Large intestine (tissue), 3 donors: ENCODE data around the gene FXYD2. TPM values are rescaled to one million over a fixed set of nuclear protein-coding genes. Genes with fewer than 3 reads are reported as not detected.
"Not testable (repeated sequence)": the region's sequence is repeated elsewhere in the genome, so short reads cannot be mapped to it uniquely, and the experiment has no call there.

Experiments
- DNase-seq, 2 donors: peaks; one replicate each; pipeline versions ENCODE4 v3.0.0 to v3.0.0-alpha.2; 2013
- H3K27ac ChIP-seq: one replicate; pipeline ENCODE4 v1.5.1; 2013; ENCODE audit warnings: low read length
- H3K27me3 ChIP-seq: 2 replicates; pipeline ENCODE4 v1.6.1; 2013; ENCODE audit warnings: low read length; ENCODE audit not compliant: control insufficient read depth, insufficient read depth
- H3K36me3 ChIP-seq: 2 replicates; pipeline ENCODE4 v1.6.1; 2013; ENCODE audit warnings: low read length; ENCODE audit not compliant: control insufficient read depth, insufficient read depth
- H3K4me1 ChIP-seq: one replicate; pipeline ENCODE4 v1.6.1; 2013; ENCODE audit warnings: low read length; ENCODE audit not compliant: control insufficient read depth, insufficient read depth
- H3K4me3 ChIP-seq: one replicate; pipeline ENCODE4 v1.5.1; 2013; ENCODE audit warnings: low read length
- H3K9me3 ChIP-seq: one replicate; pipeline ENCODE4 v1.6.1; 2013; ENCODE audit warnings: mild to moderate bottlenecking, low read depth, low read length, moderate library complexity; ENCODE audit not compliant: control insufficient read depth
- WGBS: methylation state at CpG from one replicate; pipeline ENCODE4 v1.1.5; 2013; ENCODE audit warnings: low lambda C conversion rate; ENCODE audit not compliant: insufficient coverage; 5-methylcytosine and 5-hydroxymethylcytosine counted together
- polyA plus RNA-seq: library from polyadenylated mRNA; unstranded; fragments of 120-200 nt; gene quantifications from one replicate; pipeline ENCODE4 v1.2.1, GENCODE V29; 2013

FXYD2 gene
- polyA plus RNA-seq, 1 donor, result 4.4 TPM

DNA sequence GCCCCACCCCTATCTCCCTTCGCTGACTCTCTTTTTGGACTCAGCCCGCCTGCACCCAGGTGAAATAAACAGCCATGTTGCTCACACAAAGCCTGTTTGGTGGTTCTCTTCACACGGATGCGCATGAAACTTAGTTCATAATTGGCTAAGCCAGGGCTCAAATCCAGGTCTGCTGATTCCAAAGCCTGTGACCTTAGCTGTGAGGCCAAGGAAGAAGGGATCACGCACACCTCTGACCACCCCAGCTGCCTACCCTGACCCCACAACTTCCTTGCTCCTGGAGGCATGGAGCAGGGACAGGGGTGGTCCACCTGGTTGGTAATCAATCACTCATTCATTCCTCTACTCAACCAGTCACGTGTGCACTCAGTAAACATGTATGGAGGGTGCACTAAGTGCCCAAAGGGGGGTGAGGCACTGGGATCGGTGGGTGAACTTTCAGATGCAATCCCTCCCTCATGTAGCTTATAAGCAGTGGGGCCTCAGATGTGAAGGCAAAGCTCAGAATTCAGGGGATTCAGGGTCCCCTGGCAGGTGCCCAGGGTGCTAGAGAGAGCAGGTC, 10.3 kb downstream of the FXYD2 start:
- Histone ChIP-seq H3K27me3 (no peaks in the 10 kb centered on the region), H3K4me3 (no peak overlapping the region), H3K9me3 (no peaks in the 10 kb centered on the region), H3K4me1 (peaks cover 53% of the 10 kb centered on the region), H3K36me3 (no peaks in the 10 kb centered on the region), H3K27ac (peak overlapping the region; percentile 85)
- WGBS, result no CpG with 5 or more reads among the region's 7 CpGs
- no peak for DNase-seq

GRCh38 chr11:117810056-117810451, 14.5 kb downstream of the FXYD2 start:
- peaks cover 22% of the 10 kb centered on the region for H3K4me1 ChIP-seq
- no CpG with 5 or more reads among the region's 12 CpGs for WGBS
- DNase-seq, H3K27me3 ChIP-seq, H3K9me3 ChIP-seq, H3K4me3 ChIP-seq, H3K27ac ChIP-seq, H3K36me3 ChIP-seq: not testable (repeated sequence)

- Histone ChIP-seq H3K27me3 (no peaks in the 10 kb centered on the region), H3K27ac (no peak overlapping the region), H3K9me3 (no peaks in the 10 kb centered on the region), H3K4me1 (peaks cover 16% of the 10 kb centered on the region), H3K4me3 (no peak overlapping the region), H3K36me3 (no peaks in the 10 kb centered on the region)
- peak; percentile 73 to 79 for DNase-seq
- 80% methylated on average over 2 of the region's 22 CpGs for WGBS
Observed at GRCh38 chr11:117809236-117810055, 15.1 kb downstream of the FXYD2 start.

DNA sequence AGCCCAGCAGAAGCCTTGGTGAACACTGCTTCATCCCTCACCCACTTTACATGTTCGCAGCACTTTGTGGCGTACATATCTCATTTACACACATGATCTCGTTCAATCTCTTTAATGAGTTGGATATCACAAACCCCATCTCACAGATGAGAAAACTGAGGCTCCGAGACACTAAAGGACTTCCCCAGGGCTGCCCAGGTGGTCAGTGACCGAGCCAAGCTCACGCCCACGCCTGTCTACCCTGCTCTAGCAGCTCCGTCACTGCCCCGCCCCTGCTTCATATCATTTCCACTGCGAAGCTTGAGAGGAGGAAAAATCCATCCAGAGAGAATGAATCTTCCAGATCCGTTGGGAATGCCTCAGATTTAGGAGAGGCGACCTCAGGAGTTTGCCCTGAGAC, 15.8 kb downstream of the FXYD2 start:
- Histone ChIP-seq H3K9me3 (no peaks in the 10 kb centered on the region), H3K36me3 (no peaks in the 10 kb centered on the region), H3K27ac (no peak overlapping the region), H3K4me1 (peaks cover 10% of the 10 kb centered on the region), H3K27me3 (no peaks in the 10 kb centered on the region), H3K4me3 (no peak overlapping the region)
- peak in 1 of 2 donors; percentile 58 for DNase-seq
- no CpG with 5 or more reads among the region's 12 CpGs for WGBS

GRCh38 chr11:117807482-117808327, 16.8 kb downstream of the FXYD2 start:
- WGBS, result no CpG with 5 or more reads among the region's 22 CpGs
- no peak overlapping the region for H3K27ac ChIP-seq
- H3K4me1 ChIP-seq, result peaks cover 10% of the 10 kb centered on the region
- H3K4me3 ChIP-seq, result no peak overlapping the region
- H3K36me3 ChIP-seq, result no peaks in the 10 kb centered on the region
- DNase-seq, result peak in 1 of 2 donors; percentile 59
- H3K9me3 ChIP-seq, result no peaks in the 10 kb centered on the region
- H3K27me3 ChIP-seq, result no peaks in the 10 kb centered on the region

DNA sequence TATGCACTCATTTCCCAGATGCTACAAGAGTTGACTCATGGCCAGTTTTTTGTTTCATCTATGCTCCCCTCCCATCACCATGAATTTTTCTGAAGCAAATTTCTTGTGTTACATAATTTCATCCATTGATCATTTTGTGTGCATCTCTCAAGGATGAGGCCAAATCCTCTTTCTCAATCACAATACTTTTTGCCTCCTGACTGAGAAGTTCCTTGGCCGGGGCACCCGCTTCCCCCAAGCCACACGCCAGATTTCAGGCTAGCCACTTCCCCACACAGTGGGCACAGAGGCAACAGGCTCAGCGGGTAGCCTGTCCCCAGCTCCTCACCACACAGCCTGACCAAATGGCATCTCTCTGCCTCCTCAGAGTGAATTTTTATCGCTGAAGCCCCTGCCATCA, 17.7 kb downstream of the FXYD2 start:
- DNase-seq, result no peak
- H3K4me1 ChIP-seq, result peaks cover 10% of the 10 kb centered on the region
- H3K36me3 ChIP-seq, result no peaks in the 10 kb centered on the region
- H3K9me3 ChIP-seq, result no peaks in the 10 kb centered on the region
- no peak overlapping the region for H3K4me3 ChIP-seq
- H3K27ac ChIP-seq, result no peak overlapping the region
- no CpG with 5 or more reads among the region's 5 CpGs for WGBS
- no peaks in the 10 kb centered on the region for H3K27me3 ChIP-seq

GRCh38 chr11:117805045-117805444, 19.5 kb downstream of the FXYD2 start:
- H3K36me3 ChIP-seq, result no peaks in the 10 kb centered on the region
- H3K9me3 ChIP-seq, result no peaks in the 10 kb centered on the region
- H3K4me1 ChIP-seq, result peaks cover 10% of the 10 kb centered on the region
- DNase-seq, result no peak
- no peak overlapping the region for H3K27ac ChIP-seq
- WGBS, result no CpG with 5 or more reads among the region's 1 CpG
- no peaks in the 10 kb centered on the region for H3K27me3 ChIP-seq
- H3K4me3 ChIP-seq, result no peak overlapping the region

DNA sequence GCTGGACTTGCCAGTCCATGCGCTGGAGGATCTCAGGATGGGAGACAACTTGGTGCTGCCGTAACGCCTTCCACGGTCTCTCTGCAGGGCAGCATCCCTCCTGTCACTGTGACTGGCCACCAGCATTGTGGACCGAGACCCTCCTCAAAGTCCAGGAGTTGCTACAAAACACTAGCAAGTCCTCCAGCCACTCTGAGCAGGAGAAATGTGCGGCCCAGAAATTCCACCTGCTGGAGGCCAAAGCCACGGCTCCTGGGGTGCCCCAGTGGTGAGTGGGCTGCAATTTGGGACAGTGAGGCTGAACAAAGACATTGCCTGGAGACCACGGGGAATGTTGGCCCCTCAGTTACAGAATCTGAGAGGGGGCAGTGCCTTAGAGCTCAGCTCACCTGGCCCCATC, 20.6 kb downstream of the FXYD2 start:
- H3K27me3 ChIP-seq, result peaks cover 2% of the 10 kb centered on the region
- H3K27ac ChIP-seq, result no peak overlapping the region
- no peak overlapping the region for H3K4me3 ChIP-seq
- no peaks in the 10 kb centered on the region for H3K36me3 ChIP-seq
- no peaks in the 10 kb centered on the region for H3K9me3 ChIP-seq
- DNase-seq, result no peak
- H3K4me1 ChIP-seq, result peaks cover 15% of the 10 kb centered on the region
- WGBS, result no CpG with 5 or more reads among the region's 8 CpGs

- peaks cover 30% of the 10 kb centered on the region for H3K27me3 ChIP-seq
- DNase-seq, result peak; percentile 52 to 74
- H3K27ac ChIP-seq, result no peak overlapping the region
- H3K9me3 ChIP-seq, result peaks cover 6% of the 10 kb centered on the region
- H3K36me3 ChIP-seq, result no peaks in the 10 kb centered on the region
- no CpG with 5 or more reads among the region's 5 CpGs for WGBS
- no peak overlapping the region for H3K4me3 ChIP-seq
- H3K4me1 ChIP-seq, result peaks cover 27% of the 10 kb centered on the region
Observed at GRCh38 chr11:117799634-117800033, 24.9 kb downstream of the FXYD2 start.

DNA sequence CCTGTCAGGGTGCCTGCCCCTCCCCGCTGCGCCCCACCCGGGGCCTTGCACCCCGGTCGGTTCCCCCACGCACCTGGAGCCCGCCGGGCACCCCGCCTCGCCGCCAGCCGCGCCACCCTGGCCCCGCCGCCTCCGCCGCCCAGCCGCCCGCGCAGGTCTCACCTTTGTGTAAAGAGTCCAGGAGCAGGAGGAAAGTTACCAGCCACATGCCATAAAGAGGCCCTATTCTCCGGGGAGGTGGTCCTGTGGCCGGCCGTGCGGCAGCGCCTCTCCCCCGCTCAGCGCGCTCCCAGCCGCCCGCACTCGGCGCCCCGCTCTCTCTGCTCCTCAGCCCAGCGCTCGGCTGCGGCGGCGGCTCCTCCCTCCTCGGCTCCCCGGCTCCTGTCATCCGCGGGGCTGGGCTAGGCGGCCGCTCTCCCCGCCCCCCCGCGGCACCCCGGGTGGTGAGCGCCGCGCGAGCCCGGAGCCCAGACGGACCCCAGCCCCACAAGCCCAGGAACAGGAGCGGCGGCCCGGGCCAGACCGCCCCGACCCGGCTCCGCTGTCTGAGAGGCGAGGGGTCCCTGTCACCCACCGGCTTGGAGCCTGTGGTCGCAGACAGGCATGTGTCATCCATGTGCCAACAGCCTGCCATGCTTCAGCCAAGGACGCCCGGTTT, 27.5 kb downstream of the FXYD2 start, which contains the start of gene DSCAML1:
Gene DSCAML1 (minus strand): TSS at position 345 of the 658 bp plus-strand sequence. CDS start 137 bp downstream, at position 208.
- Histone ChIP-seq H3K4me3 (peak within 1 kb of the TSS; percentile 45), H3K27me3 (peaks cover 52% of the 10 kb centered on the region), H3K4me1 (peaks cover 27% of the 10 kb centered on the region), H3K27ac (no peak within 1 kb of the TSS), H3K9me3 (peaks cover 6% of the 10 kb centered on the region), H3K36me3 (no peaks in the 10 kb centered on the region)
- DNase-seq, result peak in 1 of 2 donors; percentile 67
- WGBS, result no CpG with 5 or more reads among the region's 66 CpGs
